Natural killer cell (primary cell): ENCODE results near the gene CHD1. TPM values are rescaled to one million over a fixed set of nuclear protein-coding genes. Genes with fewer than 3 reads are reported as not detected.

Experiments
- ATAC-seq, 3 donors: fragments of 150-1000 bp in 2 of 3; fragments of 200-7000 bp in 1 of 3; cut with Tn5 transposase; 1 replicate in 1 of 3; 2 replicates in 2 of 3; pipeline ENCODE4 v1.10.0; 2021; ENCODE audit warnings: mild to moderate bottlenecking in 2 of 3, moderate library complexity in 2 of 3
- DNase-seq, 2 donors: peaks; one replicate each; pipeline versions ENCODE4 v3.0.0 to v3.0.0-alpha.2; 2013 to 2021; ENCODE audit warnings: mixed read lengths in 1 of 2
- H3K27ac ChIP-seq: one replicate; pipeline ENCODE4 v1.5.1; 2013; ENCODE audit warnings: mild to moderate bottlenecking, low read length
- H3K27me3 ChIP-seq: one replicate; pipeline ENCODE4 v1.6.1; 2013; ENCODE audit warnings: low read length; ENCODE audit not compliant: control insufficient read depth, insufficient read depth
- H3K36me3 ChIP-seq: one replicate; pipeline ENCODE4 v1.6.1; 2013; ENCODE audit warnings: low read length; ENCODE audit not compliant: control insufficient read depth, insufficient read depth
- H3K4me1 ChIP-seq: one replicate; pipeline ENCODE4 v1.6.1; 2013; ENCODE audit warnings: low read length; ENCODE audit not compliant: control insufficient read depth, insufficient read depth
- H3K4me3 ChIP-seq: one replicate; pipeline ENCODE4 v1.5.1; 2013; ENCODE audit warnings: low read length
- H3K9me3 ChIP-seq: one replicate; pipeline ENCODE4 v1.6.1; 2013; ENCODE audit warnings: low read length; ENCODE audit not compliant: control insufficient read depth, insufficient read depth
- H3K27ac Mint-ChIP-seq, 2 donors: one replicate each; pipeline ENCODE4 v1.8.0; 2022; ENCODE audit warnings: mild to moderate bottlenecking in 2 of 2, mixed read lengths in 2 of 2, moderate library complexity in 1 of 2
- H3K27me3 Mint-ChIP-seq, 2 donors: one replicate each; pipeline ENCODE4 v1.8.0; 2022; ENCODE audit warnings: low read depth in 2 of 2, mixed read lengths in 2 of 2
- H3K36me3 Mint-ChIP-seq: one replicate; pipeline ENCODE4 v1.8.0; 2022; ENCODE audit warnings: mixed read lengths
- H3K4me1 Mint-ChIP-seq, 2 donors: one replicate each; pipeline ENCODE4 v1.8.0; 2022; ENCODE audit warnings: mixed read lengths in 2 of 2
- H3K4me3 Mint-ChIP-seq: one replicate; pipeline ENCODE4 v1.8.0; 2022; ENCODE audit warnings: mild to moderate bottlenecking, moderate library complexity, mixed read lengths
- H3K9me3 Mint-ChIP-seq, 2 donors: one replicate each; pipeline ENCODE4 v1.8.0; 2022; ENCODE audit warnings: mixed read lengths in 2 of 2
- CTCF ChIP-seq: fragments of 200-600 bp; IDR thresholded peaks from one replicate; pipeline ENCODE4 v1.8.0; 2022; ENCODE audit warnings: antibody characterized with exemption
- WGBS: methylation state at CpG from one replicate; pipeline ENCODE4 v1.1.7; 2013; ENCODE audit warnings: missing lambda C conversion rate; ENCODE audit not compliant: insufficient coverage; 5-methylcytosine and 5-hydroxymethylcytosine counted together
- intact Hi-C: fragments of 100-400 bp; cut with micrococcal nuclease; formaldehyde crosslinking; loops from one replicate; pipeline ENCODE4 v1.14.2; 2022
- total RNA-seq, 4 donors: library from RNA; stranded (reverse); fragments of 120-200 nt in 1 of 4; gene quantifications; one replicate each; pipeline versions ENCODE4 v1.2.3 to v1.2.4, GENCODE V29; 2013 to 2022

Gene CHD1
- total RNA-seq, 3 donors from 2014 or later (not counting 1 experiment from before 2014, with no cell fraction given), result 116 to 127 (median 117) TPM

- Histone ChIP-seq H3K9me3 (no peaks in the 10 kb centered on the region), H3K36me3 (peaks cover 41% of the 10 kb centered on the region), H3K27ac (no peak overlapping the region), H3K27me3 (no peaks in the 10 kb centered on the region), H3K4me3 (no peak overlapping the region), H3K4me1 (no peaks in the 10 kb centered on the region)
- TF ChIP-seq CTCF, result no peak
- Mint-ChIP-seq H3K27ac (peak overlapping the region; percentile 19 to 63), H3K4me1 (peaks cover 48 to 49% of the 10 kb centered on the region in 2 donors), H3K27me3 (no peaks in the 10 kb centered on the region), H3K9me3 (no peaks in the 10 kb centered on the region), H3K36me3 (peaks cover 4% of the 10 kb centered on the region), H3K4me3 (no peak overlapping the region)
- ATAC-seq (no peak), DNase-seq (no peak)
- intact Hi-C loops, result loop anchor here (1.0 kb wide), 2 partner anchors 22 to 153 kb away; partner anchors contain the start of gene CHD1
- 94% methylated on average over 3 of the region's 3 CpGs for WGBS
Measured at GRCh38 chr5:98906756-98907355, 22.0 kb downstream of the CHD1 start.

- H3K4me1 ChIP-seq, result no peaks in the 10 kb centered on the region
- H3K36me3 ChIP-seq, result peaks cover 45% of the 10 kb centered on the region
- H3K9me3 ChIP-seq, result no peaks in the 10 kb centered on the region
- no peak overlapping the region for H3K4me3 Mint-ChIP-seq
- TF ChIP-seq CTCF, result peak; percentile 94
- WGBS, result no CpG with 5 or more reads among the region's 3 CpGs
- no peak overlapping the region for H3K4me3 ChIP-seq
- no peaks in the 10 kb centered on the region for H3K27me3 ChIP-seq
- peak; percentile 63 to 80 (median 64) for ATAC-seq
- DNase-seq, result peak in 1 of 2 donors; percentile 75
- H3K4me1 Mint-ChIP-seq, result peaks cover 40 to 43% of the 10 kb centered on the region in 2 donors
- no peaks in the 10 kb centered on the region for H3K27me3 Mint-ChIP-seq
- no peak overlapping the region for H3K27ac ChIP-seq
- intact Hi-C loops, result loop anchor here (1.0 kb wide), 2 partner anchors 23 to 154 kb away; partner anchors contain the start of gene CHD1
- H3K27ac Mint-ChIP-seq, result peak overlapping the region; percentile 19 to 63
- H3K9me3 Mint-ChIP-seq, result no peaks in the 10 kb centered on the region
- peaks cover 9% of the 10 kb centered on the region for H3K36me3 Mint-ChIP-seq
Measured at GRCh38 chr5:98905857-98906688, 22.7 kb downstream of the CHD1 start.

GRCh38 chr5:98904780-98905179 lies 24.0 kb downstream of the CHD1 start:
- Histone ChIP-seq H3K27me3 (no peaks in the 10 kb centered on the region), H3K4me1 (no peaks in the 10 kb centered on the region), H3K9me3 (no peaks in the 10 kb centered on the region), H3K27ac (no peak overlapping the region), H3K36me3 (peaks cover 54% of the 10 kb centered on the region), H3K4me3 (no peak overlapping the region)
- Mint-ChIP-seq H3K4me1 (peaks cover 31 to 34% of the 10 kb centered on the region in 2 donors), H3K9me3 (no peaks in the 10 kb centered on the region), H3K36me3 (peaks cover 16% of the 10 kb centered on the region), H3K27me3 (no peaks in the 10 kb centered on the region), H3K27ac (no peak overlapping the region), H3K4me3 (no peak overlapping the region)
- intact Hi-C loops, result no loop called here
- ATAC-seq, result no peak
- DNase-seq, result no peak
- no peak for TF ChIP-seq CTCF
- WGBS, result 88% methylated on average over 6 of the region's 6 CpGs
